ENCODE data around the gene NDRG2.
"Not testable (repeated sequence)": the region's sequence is repeated elsewhere in the genome, so short reads cannot be mapped to it uniquely, and the experiment has no call there.

The NDRG2 gene

GRCh38 chr14:21003788-21004346 lies 21.0 kb downstream of the NDRG2 start:
- DNase-seq, result no peak

GRCh38 chr14:21001218-21001617 lies 23.6 kb downstream of the NDRG2 start:
- DNase-seq, result no peak

- no peak for DNase-seq
These were observed 25.3 kb downstream of the NDRG2 start for GRCh38 chr14:20999591-20999990.

- no peak for DNase-seq
These were observed 26.0 kb downstream of the NDRG2 start, which contains the start of gene SLC39A2 for GRCh38 chr14:20998674-20999366. Gene SLC39A2, plus strand, starts transcription at chr14:20999293. Its CDS starts 154 bp downstream, at chr14:20999447.

GRCh38 chr14:20998139-20998538 lies 26.7 kb downstream of the NDRG2 start:
- no peak for DNase-seq

- DNase-seq, result no peak
These were observed 27.3 kb downstream of the NDRG2 start for GRCh38 chr14:20997564-20997963.

- DNase-seq, result no peak
These were observed 27.7 kb downstream of the NDRG2 start for GRCh38 chr14:20997115-20997514.

- no peak for DNase-seq
These were observed 28.3 kb downstream of the NDRG2 start for GRCh38 chr14:20996521-20996920.

- peak; percentile 83 for DNase-seq
These were observed 34.9 kb downstream of the NDRG2 start, which contains the start of gene METTL17 for GRCh38 chr14:20989787-20990600. Gene METTL17, plus strand, starts transcription at chr14:20989980. Its CDS starts 23 bp downstream, at chr14:20990003.

GRCh38 chr14:20989471-20989786 lies 35.4 kb downstream of the NDRG2 start:
- no peak for DNase-seq

GRCh38 chr14:20988717-20989470 lies 36.0 kb downstream of the NDRG2 start:
- no peak for DNase-seq

- no peak for DNase-seq
These were observed 38.0 kb downstream of the NDRG2 start for GRCh38 chr14:20986811-20987210.

- DNase-seq, result not testable (repeated sequence)
These were observed 39.2 kb downstream of the NDRG2 start for GRCh38 chr14:20985650-20986049.

GRCh38 chr14:20982646-20983369 lies 42.1 kb downstream of the NDRG2 start:
- DNase-seq, result no peak

- DNase-seq, result no peak
These were observed 44.0 kb downstream of the NDRG2 start for GRCh38 chr14:20980906-20981305.

GRCh38 chr14:20978687-20979086 lies 46.2 kb downstream of the NDRG2 start:
- no peak for DNase-seq

GRCh38 chr14:20976291-20976690 lies 48.6 kb downstream of the NDRG2 start:
- DNase-seq, result no peak

- DNase-seq, result no peak
These were observed 51.4 kb downstream of the NDRG2 start for GRCh38 chr14:20973501-20973900.

- no peak for DNase-seq
These were observed 53.2 kb downstream of the NDRG2 start for GRCh38 chr14:20971705-20972021.

- peak; percentile 81 for DNase-seq
These were observed 53.7 kb downstream of the NDRG2 start for GRCh38 chr14:20970983-20971704.

GRCh38 chr14:20970647-20970982 lies 54.2 kb downstream of the NDRG2 start:
- DNase-seq, result no peak

GRCh38 chr14:20969336-20969735 lies 55.5 kb downstream of the NDRG2 start:
- DNase-seq, result no peak

All from activated CD4-positive, CD25-positive, alpha-beta regulatory T cell treated with anti-CD3 and anti-CD28 coated beads, Interleukin-2, amount 50 U/mL, for 72 hours (primary cell).